ENCODE results near the gene SCARB1. TPM values are rescaled to one million over a fixed set of nuclear protein-coding genes. Genes with fewer than 3 reads are reported as not detected.

Gene SCARB1
- total and polyA plus RNA-seq, 2 donors (not counting 3 experiments of a cell fraction or from before 2014, with no cell fraction given): 125 to 141 TPM

- Histone ChIP-seq H3K4me3 (replicated peaks in 1 of 3; ENCODE audit: insufficient read depth in 1 of 3, low read depth in 1 of 3, low read length in 3 of 3) (no peak overlapping the region), H3K27ac (ENCODE audit: insufficient read depth, low read depth, low read length) (no peak overlapping the region), H3K79me2 (ENCODE audit: control insufficient read depth, insufficient read depth, low read length) (no peaks in the 10 kb centered on the region), H3K36me3 (ENCODE audit: control insufficient read depth in 2 of 2, extremely low read depth in 1 of 2, insufficient read depth in 2 of 2, low read length in 2 of 2) (no peaks in the 10 kb centered on the region), H3K4me2 (ENCODE audit: insufficient read depth, low read length) (no peak overlapping the region), H3K4me1 (ENCODE audit: control insufficient read depth, extremely low read depth, insufficient read depth, low read length) (peaks cover 9% of the 10 kb centered on the region), H4K20me1 (replicated peaks; ENCODE audit: control insufficient read depth, extremely low read depth, insufficient read depth, low read length) (no peaks in the 10 kb centered on the region), H3K9me3 (replicated peaks; ENCODE audit: control insufficient read depth, insufficient read depth, low read length) (no peaks in the 10 kb centered on the region), H3K27me3 (ENCODE audit: control insufficient read depth in 2 of 2, insufficient read depth in 2 of 2, low read length in 2 of 2) (no peaks in the 10 kb centered on the region), H3K9ac (replicated peaks; ENCODE audit: extremely low read depth, insufficient read depth, low read length) (no peak overlapping the region), H2AFZ (ENCODE audit: low read depth, low read length) (no peak overlapping the region), H3K9me1 (replicated peaks; ENCODE audit: control insufficient read depth, extremely low read depth, insufficient read depth, low read length) (no peaks in the 10 kb centered on the region)
- intact Hi-C loops (cut with micrococcal nuclease): loop anchor here (1.0 to 10.0 kb wide), 3 partner anchors 447 to 864 kb away; no protein-coding TSS in a partner anchor
- FAIRE-seq (peak; percentile 91), DNase-seq (ENCODE audit: low read depth, low spot score) (peak; percentile 62)
- TF ChIP-seq POLR2A (IDR thresholded peaks at IDR 0.05; ENCODE audit: low read depth, low read length) (no peak), POLR2AphosphoS5 (IDR thresholded peaks at IDR 0.05; ENCODE audit: insufficient read depth, low read depth, low read length) (no peak), JUN (IDR thresholded peaks at IDR 0.05; ENCODE audit: borderline replicate concordance, insufficient read depth, insufficient read length, low read depth) (no peak)
- TF ChIP-seq, protein P1, sequence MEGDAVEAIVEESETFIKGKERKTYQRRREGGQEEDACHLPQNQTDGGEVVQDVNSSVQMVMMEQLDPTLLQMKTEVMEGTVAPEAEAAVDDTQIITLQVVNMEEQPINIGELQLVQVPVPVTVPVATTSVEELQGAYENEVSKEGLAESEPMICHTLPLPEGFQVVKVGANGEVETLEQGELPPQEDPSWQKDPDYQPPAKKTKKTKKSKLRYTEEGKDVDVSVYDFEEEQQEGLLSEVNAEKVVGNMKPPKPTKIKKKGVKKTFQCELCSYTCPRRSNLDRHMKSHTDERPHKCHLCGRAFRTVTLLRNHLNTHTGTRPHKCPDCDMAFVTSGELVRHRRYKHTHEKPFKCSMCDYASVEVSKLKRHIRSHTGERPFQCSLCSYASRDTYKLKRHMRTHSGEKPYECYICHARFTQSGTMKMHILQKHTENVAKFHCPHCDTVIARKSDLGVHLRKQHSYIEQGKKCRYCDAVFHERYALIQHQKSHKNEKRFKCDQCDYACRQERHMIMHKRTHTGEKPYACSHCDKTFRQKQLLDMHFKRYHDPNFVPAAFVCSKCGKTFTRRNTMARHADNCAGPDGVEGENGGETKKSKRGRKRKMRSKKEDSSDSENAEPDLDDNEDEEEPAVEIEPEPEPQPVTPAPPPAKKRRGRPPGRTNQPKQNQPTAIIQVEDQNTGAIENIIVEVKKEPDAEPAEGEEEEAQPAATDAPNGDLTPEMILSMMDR (IDR thresholded peaks at IDR 0.05; ENCODE audit: extremely low read depth in 1 of 2, insufficient read depth in 1 of 2, low read depth in 1 of 2, low read length in 2 of 2): peak; percentile 94 to 95
- CTCF ChIA-PET: interaction anchor here (0.6 to 3.3 kb wide), 36 partner anchors 9 to 866 kb away, joined by 3 to 35 read pairs (median 4); partner anchors contain the start of gene NCOR2
- BruUV-seq (replicated peaks): no TSS peak
- dilution Hi-C loops (cut with MboI; ENCODE audit: extremely low pct_ligation_motif_present, low sequenced_read_pairs): no loop called here
- POLR2A ChIA-PET: no interaction called here
Observed at GRCh38 chr12:124771462-124772288, 92.0 kb downstream of the SCARB1 start.
